ENCODE results near the gene PLEKHB2.
A peak's percentile ranks its signal among the peaks of the same experiment; 100 is the strongest.
"Not testable (repeated sequence)": the region's sequence is repeated elsewhere in the genome, so short reads cannot be mapped to it uniquely, and the experiment has no call there.

PLEKHB2 gene

DNA sequence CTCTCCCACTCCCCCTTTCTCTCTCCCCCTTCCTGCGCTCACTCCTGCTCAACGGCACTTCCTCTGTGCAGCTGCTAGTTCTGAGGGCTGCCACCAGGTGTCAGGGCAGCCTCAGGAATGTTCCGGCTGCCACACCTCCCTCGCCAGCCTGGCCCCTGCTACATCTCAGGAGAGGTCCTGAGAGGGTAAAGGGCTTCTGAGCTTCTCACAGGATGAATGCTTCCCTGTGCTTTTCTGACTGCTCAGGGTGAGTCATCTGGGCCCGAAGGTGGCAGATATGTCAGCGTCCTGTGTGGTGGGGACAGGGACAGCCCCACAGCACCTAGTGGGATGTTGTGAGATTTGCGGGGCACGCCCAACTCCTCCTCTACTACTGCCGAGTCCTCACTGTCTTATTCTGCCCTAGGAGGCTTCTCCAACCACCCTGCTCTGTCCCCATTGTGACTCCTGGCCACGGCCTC, 49.0 kb downstream of the PLEKHB2 start:
- peak; percentile 62 for DNase-seq (ENCODE audit: low read depth)
- no peak overlapping the region for H3K4me3 ChIP-seq (replicated peaks; ENCODE audit: low read depth, low read length)
- TF ChIP-seq, protein P1, sequence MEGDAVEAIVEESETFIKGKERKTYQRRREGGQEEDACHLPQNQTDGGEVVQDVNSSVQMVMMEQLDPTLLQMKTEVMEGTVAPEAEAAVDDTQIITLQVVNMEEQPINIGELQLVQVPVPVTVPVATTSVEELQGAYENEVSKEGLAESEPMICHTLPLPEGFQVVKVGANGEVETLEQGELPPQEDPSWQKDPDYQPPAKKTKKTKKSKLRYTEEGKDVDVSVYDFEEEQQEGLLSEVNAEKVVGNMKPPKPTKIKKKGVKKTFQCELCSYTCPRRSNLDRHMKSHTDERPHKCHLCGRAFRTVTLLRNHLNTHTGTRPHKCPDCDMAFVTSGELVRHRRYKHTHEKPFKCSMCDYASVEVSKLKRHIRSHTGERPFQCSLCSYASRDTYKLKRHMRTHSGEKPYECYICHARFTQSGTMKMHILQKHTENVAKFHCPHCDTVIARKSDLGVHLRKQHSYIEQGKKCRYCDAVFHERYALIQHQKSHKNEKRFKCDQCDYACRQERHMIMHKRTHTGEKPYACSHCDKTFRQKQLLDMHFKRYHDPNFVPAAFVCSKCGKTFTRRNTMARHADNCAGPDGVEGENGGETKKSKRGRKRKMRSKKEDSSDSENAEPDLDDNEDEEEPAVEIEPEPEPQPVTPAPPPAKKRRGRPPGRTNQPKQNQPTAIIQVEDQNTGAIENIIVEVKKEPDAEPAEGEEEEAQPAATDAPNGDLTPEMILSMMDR (IDR thresholded peaks at IDR 0.05; ENCODE audit: low read length, missing control alignments), result peak; percentile 83

DNA sequence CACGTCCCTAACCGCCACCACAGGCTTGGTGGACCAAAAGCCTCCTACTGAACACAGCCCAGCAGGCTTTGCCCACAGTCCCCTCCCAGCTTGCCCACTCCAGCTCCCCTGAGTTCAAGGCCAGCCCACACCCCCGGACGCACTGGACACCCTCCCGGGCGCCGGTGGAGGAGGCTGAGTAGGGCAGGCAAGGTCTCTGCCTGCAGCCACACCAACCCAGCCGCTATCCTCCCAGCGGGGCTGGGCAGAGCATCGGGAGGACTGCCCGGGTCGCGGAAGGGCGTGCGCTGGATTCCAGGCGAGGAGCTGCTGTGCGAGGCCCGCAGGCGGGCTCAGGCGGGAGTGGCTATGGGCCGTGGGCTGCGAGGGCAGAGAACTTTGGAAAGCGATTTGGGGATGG, 49.5 kb downstream of the PLEKHB2 start:
- H3K4me3 ChIP-seq (replicated peaks; ENCODE audit: low read depth, low read length), result no peak overlapping the region
- TF ChIP-seq, protein P1 (IDR thresholded peaks at IDR 0.05; ENCODE audit: low read length, missing control alignments), result no peak
- no peak for DNase-seq (ENCODE audit: low read depth)

DNA sequence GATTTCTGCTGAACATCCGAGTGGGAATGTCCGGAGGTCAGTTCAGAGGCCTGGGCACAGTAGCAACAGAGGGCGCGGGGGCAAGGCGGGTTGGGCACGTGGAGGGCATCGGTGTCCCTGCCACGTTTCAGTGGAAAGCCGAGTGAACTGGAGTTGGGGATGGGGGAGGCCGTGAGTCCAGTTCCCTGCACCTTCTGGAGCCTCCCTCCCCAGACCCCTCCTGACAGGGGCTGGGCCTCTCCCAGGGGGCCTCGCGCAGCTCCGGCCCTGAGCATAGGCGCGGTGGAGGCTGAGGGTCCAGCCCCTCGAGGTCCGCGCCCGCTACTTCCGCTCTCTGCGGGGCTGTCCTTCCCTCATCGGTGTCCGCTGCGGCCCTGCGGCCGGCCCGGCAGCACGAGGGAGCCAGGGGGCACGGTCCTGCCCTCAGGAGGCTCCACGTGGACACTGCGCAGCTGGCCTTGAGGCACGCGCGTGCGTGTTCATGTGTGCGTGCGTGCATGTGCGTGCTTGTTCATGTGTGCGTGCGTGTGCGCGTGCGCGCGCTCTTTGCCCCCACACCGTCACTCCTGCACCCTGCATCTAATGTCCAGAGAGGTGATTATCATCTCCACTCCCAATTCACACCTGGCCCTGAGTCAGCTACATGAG, 50.2 kb downstream of the PLEKHB2 start:
- TF ChIP-seq, protein P1 (IDR thresholded peaks at IDR 0.05; ENCODE audit: low read length, missing control alignments), result no peak
- no peak for DNase-seq (ENCODE audit: low read depth)
- H3K4me3 ChIP-seq (replicated peaks; ENCODE audit: low read depth, low read length), result no peak overlapping the region

DNA sequence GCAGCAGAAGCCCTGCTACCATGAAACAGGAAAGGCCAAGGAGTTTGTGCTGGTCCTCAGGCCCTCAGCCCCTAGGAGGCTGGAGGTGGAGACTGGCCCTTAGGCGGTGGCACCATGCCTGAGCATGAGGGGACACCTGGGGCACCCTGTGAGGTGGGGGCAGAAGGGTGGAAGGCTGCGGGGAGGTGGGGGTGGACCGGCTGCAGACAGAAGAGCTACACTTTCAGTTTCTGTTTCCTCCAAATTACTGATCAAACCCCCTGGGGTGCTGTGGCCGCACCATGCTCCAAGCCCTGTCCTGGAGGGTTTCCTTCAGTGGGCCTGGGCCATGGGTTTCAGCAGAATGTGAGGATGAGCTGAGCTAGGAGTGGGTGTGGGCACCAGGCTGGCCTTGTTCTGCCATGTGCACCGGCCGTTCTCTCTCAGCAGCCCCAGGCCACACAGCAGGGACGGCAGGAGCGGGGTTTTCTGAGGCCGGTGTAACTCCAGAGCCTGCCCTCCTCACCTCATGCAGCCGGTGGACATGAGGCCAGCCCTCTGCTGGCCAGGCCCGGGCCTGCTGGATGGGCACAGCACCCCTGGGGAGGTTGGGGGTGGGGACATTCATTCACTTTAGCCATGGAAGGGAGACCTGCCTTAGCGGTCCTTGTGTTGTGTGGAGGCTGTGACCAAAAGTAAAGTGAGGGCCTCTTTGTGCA, 51.5 kb downstream of the PLEKHB2 start:
- no peak overlapping the region for H3K4me3 ChIP-seq (replicated peaks; ENCODE audit: low read depth, low read length)
- DNase-seq (ENCODE audit: low read depth), result no peak
- TF ChIP-seq, protein P1 (IDR thresholded peaks at IDR 0.05; ENCODE audit: low read length, missing control alignments), result peak; percentile 8

DNA sequence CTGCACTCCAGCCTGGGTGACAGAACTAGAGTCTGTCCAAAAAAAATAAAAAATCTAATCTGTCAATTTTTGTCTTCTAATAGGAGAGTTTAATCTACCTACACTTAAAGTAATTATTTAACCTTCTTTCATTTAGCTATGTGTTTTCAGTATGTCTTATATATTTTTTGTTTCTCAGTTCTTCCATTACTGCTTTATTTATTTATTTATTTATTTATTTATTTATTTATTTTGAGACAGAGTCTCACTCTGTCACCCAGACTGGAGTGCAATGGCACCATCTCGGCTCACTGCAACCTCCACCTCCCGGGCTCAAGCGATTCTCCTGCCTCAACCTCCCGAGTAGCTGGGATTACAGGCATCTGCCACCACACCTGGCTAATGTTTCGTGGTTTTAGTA, 60.4 kb downstream of the PLEKHB2 start:
- H3K4me3 ChIP-seq (replicated peaks; ENCODE audit: low read depth, low read length); DNase-seq (ENCODE audit: low read depth): not testable (repeated sequence)

DNA sequence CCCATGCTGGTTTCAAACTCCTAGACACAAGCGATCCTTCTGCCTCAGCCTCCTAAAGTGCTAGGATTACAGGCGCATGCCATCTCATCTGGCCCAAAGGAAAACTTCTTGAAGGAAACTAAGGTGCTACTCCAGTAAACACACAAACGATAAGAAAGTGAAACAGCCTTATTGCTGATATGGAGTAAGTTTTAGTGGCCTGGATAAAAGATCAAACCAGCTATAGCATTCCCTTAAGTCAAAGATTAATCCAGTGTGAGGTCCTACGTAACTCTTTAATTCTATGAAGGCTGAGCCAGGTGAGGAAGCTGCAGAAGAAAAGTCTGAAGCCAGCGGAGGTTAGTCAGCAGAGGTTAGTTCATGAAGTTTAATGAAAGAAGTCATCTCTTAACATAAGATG, 63.4 kb downstream of the PLEKHB2 start:
- H3K4me3 ChIP-seq (replicated peaks; ENCODE audit: low read depth, low read length), result no peak overlapping the region
- TF ChIP-seq, protein P1 (IDR thresholded peaks at IDR 0.05; ENCODE audit: low read length, missing control alignments), result no peak
- no peak for DNase-seq (ENCODE audit: low read depth)

DNA sequence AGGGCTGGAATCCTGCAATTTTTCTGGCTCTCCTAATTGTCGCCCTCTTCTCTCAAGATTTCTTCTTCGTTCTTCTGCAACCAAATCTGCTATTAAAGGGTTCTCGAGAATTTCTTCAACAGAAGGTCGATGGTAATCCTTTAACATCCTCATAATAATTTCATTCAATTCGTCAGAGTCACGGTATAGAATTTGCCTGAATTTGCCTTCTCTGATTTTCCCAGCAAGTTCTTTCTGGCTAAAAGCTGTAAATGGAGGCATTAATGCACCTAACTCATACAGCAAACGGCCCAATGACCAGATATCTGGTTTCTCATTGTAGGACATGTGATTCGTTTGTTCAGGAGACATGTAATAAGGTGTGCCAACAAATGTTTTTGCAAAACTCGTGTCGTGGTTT, 72.9 kb downstream of the PLEKHB2 start:
- DNase-seq (ENCODE audit: low read depth); H3K4me3 ChIP-seq (replicated peaks; ENCODE audit: low read depth, low read length): not testable (repeated sequence)

DNA sequence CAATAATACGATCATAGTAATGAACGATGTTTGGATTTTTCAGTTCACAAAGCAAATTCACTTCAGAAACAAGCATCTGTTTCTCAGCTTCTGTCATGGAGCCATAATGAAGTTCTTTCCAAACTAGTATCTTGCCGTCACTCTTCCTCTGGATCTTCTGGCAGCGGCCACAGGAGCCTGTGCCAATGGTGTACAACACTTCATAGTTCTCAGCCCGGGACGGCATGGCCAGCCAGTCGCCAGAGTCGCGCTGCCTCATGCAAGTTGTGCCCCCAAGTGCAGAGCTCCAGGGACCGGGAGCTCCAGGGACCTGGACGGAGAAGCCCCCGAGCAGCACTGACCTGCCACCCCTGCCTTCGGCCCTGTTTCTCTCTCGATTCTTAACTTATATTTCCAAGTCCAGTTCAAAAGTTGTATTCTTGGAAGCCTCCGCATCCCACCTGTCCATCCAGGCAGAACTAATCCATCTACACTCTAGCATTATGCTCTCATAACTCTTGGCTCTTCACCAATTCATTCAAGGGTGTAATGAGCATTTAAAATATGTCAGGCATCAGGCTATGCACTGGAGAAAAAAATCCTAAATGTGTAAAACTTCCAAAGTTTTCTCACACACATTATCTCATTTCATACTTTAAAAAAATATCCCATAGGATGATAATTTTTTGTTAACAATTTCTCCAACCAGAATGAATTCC, 73.7 kb downstream of the PLEKHB2 start:
- not testable (repeated sequence) for H3K4me3 ChIP-seq (replicated peaks; ENCODE audit: low read depth, low read length); DNase-seq (ENCODE audit: low read depth)

DNA sequence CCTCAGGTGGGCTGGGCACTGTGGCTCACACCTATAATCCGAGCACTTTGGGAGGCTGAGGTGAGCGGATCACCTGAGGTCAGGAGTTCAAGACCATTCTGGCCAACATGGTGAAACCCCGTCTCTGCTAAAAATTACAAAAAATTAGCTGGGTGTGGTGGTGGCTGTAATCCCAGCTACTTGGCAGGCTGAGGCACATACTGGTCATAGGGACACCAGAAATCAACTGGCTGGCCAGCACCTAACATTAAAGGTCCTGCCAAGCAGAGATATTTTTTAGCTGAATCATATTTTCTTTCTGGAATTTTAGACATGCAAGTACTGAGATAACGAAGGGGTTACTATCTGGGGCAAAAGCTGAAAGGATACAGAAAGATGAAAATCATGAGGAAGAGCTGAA, 76.3 kb downstream of the PLEKHB2 start:
- H3K4me3 ChIP-seq (replicated peaks; ENCODE audit: low read depth, low read length), result not testable (repeated sequence)
- DNase-seq (ENCODE audit: low read depth), result peak; percentile 6

DNA sequence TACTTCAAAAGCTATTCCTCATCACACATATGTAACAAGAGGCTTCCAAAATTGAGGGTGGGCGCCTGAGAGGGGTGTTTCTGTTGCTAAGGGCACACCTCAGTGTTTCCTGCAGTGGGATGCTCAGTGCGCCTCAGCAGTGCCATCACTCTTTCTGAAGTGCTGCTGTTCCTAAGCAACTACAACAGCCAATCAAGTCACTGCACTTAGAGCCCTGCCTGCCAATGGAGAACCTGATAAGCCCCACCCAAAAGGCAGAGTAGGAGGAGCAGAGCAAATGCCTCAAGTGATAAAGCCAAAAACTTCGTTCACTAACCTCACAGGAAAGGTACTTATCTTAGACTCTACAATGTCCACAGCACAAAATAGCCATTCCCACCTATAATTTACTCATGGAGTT, 88.3 kb downstream of the PLEKHB2 start:
- not testable (repeated sequence) for H3K4me3 ChIP-seq (replicated peaks; ENCODE audit: low read depth, low read length); DNase-seq (ENCODE audit: low read depth)

DNA sequence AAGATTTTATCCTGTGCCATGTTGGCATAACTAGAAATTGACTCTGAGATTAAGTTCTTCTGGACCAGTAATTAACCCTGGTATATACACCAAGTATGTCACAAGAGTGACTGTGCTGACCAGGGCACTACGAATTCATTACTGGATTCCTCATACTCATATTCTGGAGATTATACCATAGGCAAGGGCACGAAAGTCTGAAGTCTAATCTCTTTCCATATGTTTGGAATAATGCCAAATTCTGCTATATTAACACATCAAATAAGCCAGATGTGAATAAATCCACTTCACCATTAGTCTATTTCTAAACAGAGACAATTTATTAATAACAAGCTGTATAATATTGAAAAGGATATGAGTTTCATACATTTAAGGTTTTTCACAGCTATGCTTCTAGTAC, 91.0 kb downstream of the PLEKHB2 start:
- H3K4me3 ChIP-seq (replicated peaks; ENCODE audit: low read depth, low read length); DNase-seq (ENCODE audit: low read depth): not testable (repeated sequence)

Data from fibroblast of pulmonary artery (primary cell).